Stimulated activated CD4-positive, alpha-beta T cell treated with anti-CD3 and anti-CD28 coated beads, Interleukin-4, amount 100 ng/mL, for 48 hours (primary cell): Measurements from ENCODE around the gene FLG.
"Not testable (repeated sequence)": the region's sequence is repeated elsewhere in the genome, so short reads cannot be mapped to it uniquely, and the experiment has no call there.

Experiments used
- DNase-seq, 2 donors: peaks; one replicate each; pipeline ENCODE4 v3.0.0-alpha.2; 2020; ENCODE audit warnings: low read depth in 2 of 2

The FLG gene

DNA sequence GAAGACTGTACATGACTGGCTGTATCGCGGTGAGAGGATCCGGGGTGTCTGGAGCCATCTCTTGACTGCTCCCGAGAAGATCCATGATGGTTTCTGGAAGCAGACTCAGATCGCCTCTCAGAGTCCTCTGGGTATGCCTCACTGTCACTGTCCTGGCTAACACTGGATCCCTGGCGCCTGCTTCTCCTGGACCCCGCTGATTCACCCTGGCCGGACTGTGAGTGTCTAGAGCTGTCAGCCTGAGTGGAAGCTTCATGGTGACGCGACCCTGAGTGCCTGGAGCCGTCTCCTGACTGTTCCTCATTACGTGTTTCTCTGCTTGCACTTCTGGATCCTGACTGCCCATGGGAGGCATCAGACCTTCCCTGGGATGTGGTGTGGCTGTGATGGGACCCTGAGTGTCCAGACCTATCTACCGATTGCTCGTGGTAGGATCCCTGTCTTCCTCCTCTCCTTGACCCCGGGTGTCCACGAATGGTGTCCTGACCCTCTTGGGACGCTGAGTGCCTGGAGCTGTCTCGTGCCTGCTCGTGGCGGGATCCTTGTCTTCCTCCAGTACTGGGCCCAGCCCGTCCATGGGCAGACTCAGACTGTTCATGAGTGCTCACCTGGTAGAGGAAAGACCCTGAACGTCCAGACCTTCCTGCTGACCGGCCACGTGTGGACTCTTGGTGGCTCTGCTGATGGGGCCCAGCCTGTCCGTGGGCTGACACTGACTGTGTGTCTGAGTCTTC lies 21.7 kb downstream of the FLG start:
- DNase-seq, result not testable (repeated sequence)

DNA sequence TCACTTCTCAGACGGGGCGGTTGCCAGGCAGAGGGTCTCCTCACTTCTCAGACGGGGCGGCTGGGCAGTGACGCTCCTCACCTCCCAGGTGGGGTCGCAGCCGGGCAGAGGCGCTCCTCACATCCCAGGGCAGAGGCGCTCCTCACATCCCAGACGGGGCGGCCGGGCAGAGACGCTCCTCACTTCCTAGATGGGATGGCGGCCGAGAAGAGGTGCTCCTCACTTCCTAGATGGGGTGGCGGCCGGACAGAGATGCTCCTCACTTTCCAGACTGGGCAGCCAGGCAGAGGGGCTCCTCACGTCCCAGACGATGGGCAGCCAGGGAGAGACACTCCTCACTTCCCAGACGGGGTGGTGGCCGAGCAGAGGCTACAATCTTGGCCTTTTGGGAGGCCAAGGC lies 68.6 kb downstream of the FLG start:
- DNase-seq, result not testable (repeated sequence)
